Prostate gland (tissue), 2 donors: ENCODE data around the gene MYO1D.

Source experiments
- CTCF ChIP-seq, 4 experiments: fragments of 200-600 bp in 2 of 4; fragments of 450-650 bp in 2 of 4; sonication (generic) in 2 of 4; IDR thresholded peaks; 1 replicate in 3 of 4; 2 replicates in 1 of 4; pipeline ENCODE4 v1.5.1; 2016 to 2019; ENCODE audit warnings: antibody characterized with exemption in 4 of 4, mild to moderate bottlenecking in 2 of 4, moderate library complexity in 2 of 4
- POLR2A ChIP-seq: fragments of 450-650 bp; IDR thresholded peaks from one replicate; pipeline ENCODE4 v1.6.1; 2016; ENCODE audit warnings: antibody characterized with exemption, mild to moderate bottlenecking
- POLR2AphosphoS5 ChIP-seq: sonication (generic); formaldehyde crosslinking; IDR thresholded peaks from one replicate; pipeline ENCODE4 v1.6.1; 2017; ENCODE audit warnings: antibody characterized with exemption

GRCh38 chr17:32552280-32552679 is 324.6 kb downstream of the MYO1D start:
- TF ChIP-seq CTCF (IDR thresholded peaks at IDR 0.05), result no peak
- TF ChIP-seq POLR2AphosphoS5, result no peak
- TF ChIP-seq POLR2A, result no peak
